Choroid plexus epithelial cell (primary cell): Measurements from ENCODE around the gene ETHE1.

ENCODE experiments used
- DNase-seq: peaks from one replicate; pipeline ENCODE4 v3.0.0-alpha.2; 2010; ENCODE audit warnings: low read depth
- H3K4me3 ChIP-seq: 2 replicates; pipeline ENCODE4 v1.5.1; 2011; ENCODE audit warnings: low read depth, mild to moderate bottlenecking, control low read depth, low read length, moderate library complexity
- CTCF ChIP-seq: conservative IDR thresholded peaks from 2 replicates; pipeline ENCODE4 v1.5.1; 2011; ENCODE audit warnings: low read depth, mild to moderate bottlenecking, control low read depth, inconsistent platforms, low read length, moderate library complexity

The ETHE1 gene

DNA sequence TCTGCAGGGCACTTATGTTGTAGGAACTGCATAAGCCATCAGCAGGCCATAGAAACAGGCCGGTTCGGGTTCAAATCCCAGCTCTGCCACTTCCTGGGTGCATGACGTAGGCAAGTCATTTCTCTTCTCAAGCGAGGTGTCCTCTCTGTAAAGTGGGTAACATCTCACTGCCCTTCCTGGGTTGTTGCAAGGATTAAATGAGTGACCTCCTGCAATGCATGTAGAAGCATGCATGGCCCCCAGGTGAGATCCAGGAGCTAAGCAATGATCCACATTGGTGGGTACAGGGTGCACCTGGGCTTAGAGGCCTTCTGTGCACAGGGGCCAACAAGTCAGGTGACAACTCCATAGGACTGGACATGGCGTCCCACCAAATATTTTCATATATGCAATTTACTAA, 36.2 kb downstream of the ETHE1 start:
- no peak for TF ChIP-seq CTCF
- no peak overlapping the region for H3K4me3 ChIP-seq
- no peak for DNase-seq

DNA sequence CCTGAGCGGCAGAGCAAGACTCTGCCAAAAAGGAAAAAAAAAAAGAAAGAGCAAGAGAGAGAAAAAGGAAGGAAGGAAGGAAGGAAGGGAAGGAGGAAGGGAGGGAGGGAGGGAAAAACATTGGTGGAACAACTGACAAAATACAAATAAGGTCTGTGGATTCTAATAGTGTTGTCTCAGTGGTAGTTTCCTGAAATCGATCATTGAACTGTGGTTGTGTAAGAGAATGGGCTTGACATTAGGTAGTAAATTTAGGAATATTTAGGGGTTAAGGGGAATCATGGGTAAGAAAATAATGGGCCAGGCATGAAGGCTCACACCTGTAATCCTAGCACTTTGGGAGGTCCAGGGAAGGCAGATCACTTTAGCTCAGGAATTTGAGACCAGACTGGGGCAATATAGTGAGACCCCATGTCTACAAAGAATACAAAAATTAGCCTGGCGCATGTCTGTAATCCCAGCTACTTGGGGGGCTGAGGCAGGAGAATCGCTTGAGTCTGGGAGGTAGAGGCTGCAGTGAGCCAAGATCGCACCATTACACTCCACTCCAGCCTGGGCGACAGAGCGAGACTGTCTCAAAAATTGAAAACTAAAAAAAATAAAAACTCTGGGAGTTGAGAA, 36.9 kb downstream of the ETHE1 start:
- H3K4me3 ChIP-seq, result no peak overlapping the region
- no peak for TF ChIP-seq CTCF
- DNase-seq, result no peak

DNA sequence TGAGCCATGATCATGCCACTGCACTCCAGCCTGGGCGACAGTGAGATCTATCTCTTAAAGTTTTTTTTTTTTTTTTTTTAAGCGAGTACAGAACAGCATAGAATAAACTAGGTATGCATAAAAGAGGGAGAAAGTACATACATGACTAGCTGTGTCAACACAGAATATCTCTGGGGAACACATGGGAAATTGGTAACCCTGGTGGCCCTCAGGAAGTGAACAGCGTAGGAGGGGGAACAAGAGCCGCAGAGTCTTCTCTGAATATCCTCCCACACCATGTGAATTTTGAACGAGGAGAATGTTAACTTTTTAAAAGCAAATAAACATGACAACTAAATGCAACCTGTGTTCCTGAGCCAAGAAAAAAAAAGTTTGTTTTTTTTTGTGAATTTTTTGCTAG, 37.7 kb downstream of the ETHE1 start:
- DNase-seq, result peak; percentile 40
- no peak for TF ChIP-seq CTCF
- H3K4me3 ChIP-seq, result no peak overlapping the region

GRCh38 chr19:43488179-43488578, 38.8 kb downstream of the ETHE1 start:
- no peak for TF ChIP-seq CTCF
- DNase-seq, result no peak
- no peak overlapping the region for H3K4me3 ChIP-seq

- TF ChIP-seq CTCF, result no peak
- H3K4me3 ChIP-seq, result no peak overlapping the region
- DNase-seq, result no peak
Observed at GRCh38 chr19:43486412-43486811, 40.6 kb downstream of the ETHE1 start.

- no peak for DNase-seq
- TF ChIP-seq CTCF, result no peak
- H3K4me3 ChIP-seq, result no peak overlapping the region
Observed at GRCh38 chr19:43485951-43486350, 41.0 kb downstream of the ETHE1 start.

DNA sequence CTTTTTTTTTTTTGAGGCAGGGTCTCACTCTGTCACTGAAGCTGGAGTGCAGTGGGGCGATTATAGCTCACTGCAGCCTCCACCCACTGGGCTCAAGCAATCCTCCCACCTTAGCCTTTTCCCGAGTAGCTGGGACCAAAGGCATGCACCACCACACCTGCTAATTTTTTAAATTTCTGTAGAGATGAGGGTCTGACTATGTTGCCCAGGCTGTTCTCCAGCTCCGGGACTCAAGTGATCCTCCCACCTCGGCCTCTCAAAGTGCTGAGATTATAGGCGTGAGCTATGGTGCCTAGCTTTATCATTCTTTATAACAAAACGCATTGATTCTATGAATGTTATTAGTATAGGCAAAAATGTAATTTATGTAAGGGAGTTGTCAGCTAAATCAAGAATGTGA, 43.7 kb downstream of the ETHE1 start:
- no peak for TF ChIP-seq CTCF
- no peak for DNase-seq
- no peak overlapping the region for H3K4me3 ChIP-seq
